GM12878 (cell line): ENCODE data around the gene TRRAP. TPM values are rescaled to one million over a fixed set of nuclear protein-coding genes. Genes with fewer than 3 reads are reported as not detected.
A peak's percentile ranks its signal among the peaks of the same experiment; 100 is the strongest.

Experiments
- ATF3 ChIP-seq: IDR thresholded peaks from 2 replicates; pipeline ENCODE4 v1.6.1; 2011; ENCODE audit warnings: low read depth, mild to moderate bottlenecking, low read length, moderate library complexity, borderline replicate concordance; ENCODE audit errors: extremely low read depth
- BMI1 ChIP-seq: fragments of 450-650 bp; IDR thresholded peaks from 2 replicates; pipeline ENCODE4 v1.6.1; 2016; ENCODE audit warnings: mild to moderate bottlenecking, moderate library complexity, borderline replicate concordance
- CBFB ChIP-seq: IDR thresholded peaks from 2 replicates; pipeline ENCODE4 v1.6.1; 2016; ENCODE audit warnings: antibody characterized with exemption, low read depth
- CEBPB ChIP-seq, 2 experiments: fragments of 150-350 bp in 1 of 2; IDR thresholded peaks; 2 replicates each; pipeline ENCODE4 v1.6.1; 2012 to 2014; ENCODE audit warnings: low read depth in 2 of 2, low read length in 2 of 2, borderline replicate concordance in 1 of 2, inconsistent platforms in 1 of 2
- CREB1 ChIP-seq: IDR thresholded peaks from 2 replicates; pipeline ENCODE4 v1.6.1; 2012; ENCODE audit warnings: low read depth, mild to moderate bottlenecking, inconsistent platforms
- HCFC1 ChIP-seq: fragments of 150-350 bp; IDR thresholded peaks from 2 replicates; pipeline ENCODE4 v1.6.1; 2014; ENCODE audit warnings: low read length
- JUNB ChIP-seq: IDR thresholded peaks from 2 replicates; pipeline ENCODE4 v1.6.1; 2016; ENCODE audit warnings: antibody characterized with exemption, mild to moderate bottlenecking
- NBN ChIP-seq: fragments of 450-650 bp; IDR thresholded peaks from 2 replicates; pipeline ENCODE4 v1.6.1; 2016
- NFXL1 ChIP-seq: fragments of 450-650 bp; IDR thresholded peaks from 2 replicates; pipeline ENCODE4 v1.6.1; 2017; ENCODE audit warnings: antibody characterized with exemption, mild to moderate bottlenecking, borderline replicate concordance
- PAX8 ChIP-seq: fragments of 450-650 bp; IDR thresholded peaks from 2 replicates; pipeline ENCODE4 v1.6.1; 2017; ENCODE audit warnings: mild to moderate bottlenecking, moderate library complexity
- POLR2A ChIP-seq: IDR thresholded peaks from 2 replicates; pipeline ENCODE4 v1.6.1; 2011; ENCODE audit warnings: low read depth, mild to moderate bottlenecking, low read length
- RAD21 ChIP-seq: IDR thresholded peaks from 2 replicates; pipeline ENCODE4 v1.6.1; 2011; ENCODE audit warnings: mild to moderate bottlenecking, low read depth, low read length, moderate library complexity; ENCODE audit not compliant: insufficient read depth
- SREBF2 ChIP-seq: IDR thresholded peaks from 2 replicates; pipeline ENCODE4 v1.6.1; 2012; ENCODE audit warnings: mild to moderate bottlenecking, low read length
- SRF ChIP-seq, 2 experiments: IDR thresholded peaks; 2 replicates each; pipeline ENCODE4 v1.6.1; 2011; ENCODE audit warnings: low read depth in 2 of 2, low read length in 2 of 2, mild to moderate bottlenecking in 1 of 2, moderate library complexity in 1 of 2
- STAT3 ChIP-seq: IDR thresholded peaks from 2 replicates; pipeline ENCODE4 v1.6.1; 2011; ENCODE audit warnings: low read depth, low read length, improper control_type of control experiment
- ZBTB11 ChIP-seq: fragments of 450-650 bp; formaldehyde crosslinking; IDR thresholded peaks from 2 replicates; pipeline ENCODE4 v1.5.0; 2022; ENCODE audit warnings: mild to moderate bottlenecking, missing genetic modification characterization
- ZNF24 ChIP-seq: fragments of 450-650 bp; IDR thresholded peaks from 2 replicates; pipeline ENCODE4 v1.6.1; 2017; ENCODE audit warnings: antibody characterized with exemption, mild to moderate bottlenecking
- ZSCAN29 ChIP-seq: fragments of 450-650 bp; IDR thresholded peaks from 2 replicates; pipeline ENCODE4 v1.6.1; 2017; ENCODE audit warnings: mild to moderate bottlenecking, moderate library complexity
- polyA plus RNA-seq, 11 experiments: library from polyadenylated mRNA; depleted of rRNA in 4 of 11; unstranded in 6 of 11; stranded (reverse) in 5 of 11; fragments of >200 nt; fragmentation: Nextera tagmentation in 4 of 11; fragmentation: Illumina TruSeq in 1 of 11; extraction: Ambion mirVana in 4 of 11; extraction: Trizol in 1 of 11; gene quantifications; 1 replicate in 1 of 11; 2 replicates in 10 of 11; pipeline versions ENCODE4 v1.2.1 to v1.2.3, GENCODE V29; 2011 to 2016; ENCODE audit warnings: inconsistent platforms in 2 of 11, missing spikeins in 2 of 11, low read depth in 1 of 11
- total RNA-seq, 4 experiments: library from RNA; depleted of rRNA in 3 of 4; stranded (reverse); fragments of >200 nt in 3 of 4; fragmentation: Illumina TruSeq in 1 of 4; extraction: Trizol in 1 of 4; gene quantifications; 2 replicates each; pipeline versions ENCODE4 v1.2.1 to v1.2.3, GENCODE V29; 2013 to 2021
- TF ChIP-seq, protein P1 (sequence below): fragments of 150-350 bp; IDR thresholded peaks from 2 replicates; pipeline ENCODE4 v1.6.1; 2016; ENCODE audit warnings: low read depth, low read length
- TF ChIP-seq, protein P2 (sequence below): IDR thresholded peaks from 2 replicates; pipeline ENCODE4 v1.6.1; 2011; ENCODE audit warnings: low read depth, low read length, improper control_type of control experiment, borderline replicate concordance
- TF ChIP-seq, protein P3 (sequence below): IDR thresholded peaks from 2 replicates; pipeline ENCODE4 v1.6.1; 2011; ENCODE audit warnings: borderline replicate concordance, low read depth, mild to moderate bottlenecking, moderate library complexity, low read length; ENCODE audit not compliant: insufficient read depth, poor library complexity, severe bottlenecking

TRRAP gene
- total and polyA plus RNA-seq, 10 of the 15 experiments (the other 5 are each of a cell fraction or from before 2014, with no cell fraction given), result 1.1 to 39.3 (median 8.5) TPM

DNA sequence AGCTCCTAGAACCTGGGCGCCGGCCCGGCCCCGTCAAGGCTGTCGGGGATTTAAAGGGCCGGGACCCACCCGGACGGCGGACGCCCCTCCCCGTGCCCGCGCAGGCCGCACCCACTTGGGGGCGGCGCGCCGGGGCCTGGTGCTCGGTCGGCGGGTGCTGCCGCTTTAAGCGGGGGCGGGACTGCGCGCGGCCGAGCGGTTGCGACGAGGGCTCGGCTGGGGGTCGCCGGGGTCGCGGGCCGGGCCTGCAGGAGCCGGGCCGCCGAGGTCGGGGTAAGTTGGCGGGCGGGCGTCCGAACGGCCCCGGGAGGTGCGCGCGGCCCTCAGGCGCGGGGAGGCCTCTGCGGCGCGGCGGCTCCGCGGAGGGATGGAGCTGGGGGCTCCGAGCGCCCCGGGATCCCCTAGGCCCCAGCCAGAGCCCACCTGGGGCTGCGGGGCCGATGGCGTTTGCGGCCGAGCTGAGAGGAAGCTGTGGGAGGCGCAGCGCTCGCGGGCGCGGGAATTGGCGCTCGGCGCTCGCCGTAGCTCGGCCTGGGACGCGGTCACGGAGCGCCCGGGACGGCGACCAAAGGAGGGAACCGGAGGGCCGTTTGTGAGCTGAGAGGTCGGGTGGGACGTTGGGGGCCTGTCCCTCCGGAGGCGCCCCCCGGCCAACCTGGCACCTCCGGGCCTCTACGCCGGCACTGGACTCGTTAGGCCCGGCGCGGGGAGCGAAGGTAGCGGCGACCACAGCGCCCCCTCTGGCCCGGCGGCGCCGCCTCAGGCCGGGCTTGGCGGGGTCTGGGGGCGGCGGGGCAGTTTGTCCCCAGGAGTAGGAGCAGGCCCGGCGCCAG, at the start of gene TRRAP (continued):
- TF ChIP-seq BMI1 (no peak), SRF (IDR thresholded peaks at IDR 0.05; ENCODE audit: low read depth in 2 of 2, low read length in 2 of 2) (no peak), ATF3 (0 out of 2 replicates have a peak, but pooled peaks have one; percentile 12), CEBPB (IDR thresholded peaks at IDR 0.05; ENCODE audit: borderline replicate concordance in 1 of 2, low read depth in 2 of 2, low read length in 2 of 2) (no peak), STAT3 (no peak), NBN (0 out of 2 replicates have a peak, but pooled peaks have one; percentile 22), CBFB (0 out of 2 replicates have a peak, but pooled peaks have one; percentile 17), SREBF2 (no peak), ZSCAN29 (0 out of 2 replicates have a peak, but pooled peaks have one; percentile 7), ZNF24 (0 out of 2 replicates have a peak, but pooled peaks have one; percentile 35), ZBTB11 (CRISPR knock-in tag) (no peak), JUNB (no peak), NFXL1 (no peak), PAX8 (no peak), RAD21 (no peak), POLR2A (peak; percentile 84), CREB1 (peak; percentile 66), HCFC1 (peak; percentile 56)
- TF ChIP-seq, protein P1, sequence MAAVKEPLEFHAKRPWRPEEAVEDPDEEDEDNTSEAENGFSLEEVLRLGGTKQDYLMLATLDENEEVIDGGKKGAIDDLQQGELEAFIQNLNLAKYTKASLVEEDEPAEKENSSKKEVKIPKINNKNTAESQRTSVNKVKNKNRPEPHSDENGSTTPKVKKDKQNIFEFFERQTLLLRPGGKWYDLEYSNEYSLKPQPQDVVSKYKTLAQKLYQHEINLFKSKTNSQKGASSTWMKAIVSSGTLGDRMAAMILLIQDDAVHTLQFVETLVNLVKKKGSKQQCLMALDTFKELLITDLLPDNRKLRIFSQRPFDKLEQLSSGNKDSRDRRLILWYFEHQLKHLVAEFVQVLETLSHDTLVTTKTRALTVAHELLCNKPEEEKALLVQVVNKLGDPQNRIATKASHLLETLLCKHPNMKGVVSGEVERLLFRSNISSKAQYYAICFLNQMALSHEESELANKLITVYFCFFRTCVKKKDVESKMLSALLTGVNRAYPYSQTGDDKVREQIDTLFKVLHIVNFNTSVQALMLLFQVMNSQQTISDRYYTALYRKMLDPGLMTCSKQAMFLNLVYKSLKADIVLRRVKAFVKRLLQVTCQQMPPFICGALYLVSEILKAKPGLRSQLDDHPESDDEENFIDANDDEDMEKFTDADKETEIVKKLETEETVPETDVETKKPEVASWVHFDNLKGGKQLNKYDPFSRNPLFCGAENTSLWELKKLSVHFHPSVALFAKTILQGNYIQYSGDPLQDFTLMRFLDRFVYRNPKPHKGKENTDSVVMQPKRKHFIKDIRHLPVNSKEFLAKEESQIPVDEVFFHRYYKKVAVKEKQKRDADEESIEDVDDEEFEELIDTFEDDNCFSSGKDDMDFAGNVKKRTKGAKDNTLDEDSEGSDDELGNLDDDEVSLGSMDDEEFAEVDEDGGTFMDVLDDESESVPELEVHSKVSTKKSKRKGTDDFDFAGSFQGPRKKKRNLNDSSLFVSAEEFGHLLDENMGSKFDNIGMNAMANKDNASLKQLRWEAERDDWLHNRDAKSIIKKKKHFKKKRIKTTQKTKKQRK, result no peak
- TF ChIP-seq, protein P2, sequence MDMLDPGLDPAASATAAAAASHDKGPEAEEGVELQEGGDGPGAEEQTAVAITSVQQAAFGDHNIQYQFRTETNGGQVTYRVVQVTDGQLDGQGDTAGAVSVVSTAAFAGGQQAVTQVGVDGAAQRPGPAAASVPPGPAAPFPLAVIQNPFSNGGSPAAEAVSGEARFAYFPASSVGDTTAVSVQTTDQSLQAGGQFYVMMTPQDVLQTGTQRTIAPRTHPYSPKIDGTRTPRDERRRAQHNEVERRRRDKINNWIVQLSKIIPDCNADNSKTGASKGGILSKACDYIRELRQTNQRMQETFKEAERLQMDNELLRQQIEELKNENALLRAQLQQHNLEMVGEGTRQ, result no peak
- TF ChIP-seq, protein P3, sequence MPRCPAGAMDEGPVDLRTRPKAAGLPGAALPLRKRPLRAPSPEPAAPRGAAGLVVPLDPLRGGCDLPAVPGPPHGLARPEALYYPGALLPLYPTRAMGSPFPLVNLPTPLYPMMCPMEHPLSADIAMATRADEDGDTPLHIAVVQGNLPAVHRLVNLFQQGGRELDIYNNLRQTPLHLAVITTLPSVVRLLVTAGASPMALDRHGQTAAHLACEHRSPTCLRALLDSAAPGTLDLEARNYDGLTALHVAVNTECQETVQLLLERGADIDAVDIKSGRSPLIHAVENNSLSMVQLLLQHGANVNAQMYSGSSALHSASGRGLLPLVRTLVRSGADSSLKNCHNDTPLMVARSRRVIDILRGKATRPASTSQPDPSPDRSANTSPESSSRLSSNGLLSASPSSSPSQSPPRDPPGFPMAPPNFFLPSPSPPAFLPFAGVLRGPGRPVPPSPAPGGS, result peak; percentile 43
